ENCODE data around the gene TBC1D22A. TPM values are rescaled to one million over a fixed set of nuclear protein-coding genes. Genes with fewer than 3 reads are reported as not detected.

TBC1D22A gene
- total and polyA plus RNA-seq, 2 experiments from 2014 or later, result 16.6 to 18.5 TPM

- Histone ChIP-seq H3K4me3 (no peak overlapping the region), H3K36me3 (peaks cover 3% of the 10 kb centered on the region), H3K27ac (peak overlapping the region; percentile 23), H3K4me1 (ENCODE audit: low read depth) (peaks cover 12% of the 10 kb centered on the region), H3K9me3 (ENCODE audit: low read depth) (no peaks in the 10 kb centered on the region), H3K27me3 (no peaks in the 10 kb centered on the region)
- DNase-seq (ENCODE audit: low read depth in 1 of 2, low spot score in 1 of 2), result no peak
- no peak for TF ChIP-seq CTCF (IDR thresholded peaks at IDR 0.05; ENCODE audit: low read depth, low read length)
Measured at GRCh38 chr22:46802608-46803027, 40.2 kb downstream of the TBC1D22A start.

GRCh38 chr22:46803031-46803880 lies 40.8 kb downstream of the TBC1D22A start:
- peak; percentile 41 to 76 for DNase-seq (ENCODE audit: low read depth in 1 of 2, low spot score in 1 of 2)
- H3K4me1 ChIP-seq (ENCODE audit: low read depth), result peaks cover 12% of the 10 kb centered on the region
- H3K27ac ChIP-seq, result peak overlapping the region; percentile 23
- H3K27me3 ChIP-seq, result no peaks in the 10 kb centered on the region
- TF ChIP-seq CTCF (IDR thresholded peaks at IDR 0.05; ENCODE audit: low read depth, low read length), result peak; percentile 91
- H3K9me3 ChIP-seq (ENCODE audit: low read depth), result no peaks in the 10 kb centered on the region
- no peak overlapping the region for H3K4me3 ChIP-seq
- H3K36me3 ChIP-seq, result peaks cover 3% of the 10 kb centered on the region

- H3K4me3 ChIP-seq, result no peak overlapping the region
- DNase-seq (ENCODE audit: low read depth in 1 of 2, low spot score in 1 of 2), result no peak
- no peaks in the 10 kb centered on the region for H3K27me3 ChIP-seq
- no peaks in the 10 kb centered on the region for H3K9me3 ChIP-seq (ENCODE audit: low read depth)
- H3K36me3 ChIP-seq, result peaks cover 3% of the 10 kb centered on the region
- H3K4me1 ChIP-seq (ENCODE audit: low read depth), result peaks cover 12% of the 10 kb centered on the region
- H3K27ac ChIP-seq, result peak overlapping the region; percentile 23
- TF ChIP-seq CTCF (IDR thresholded peaks at IDR 0.05; ENCODE audit: low read depth, low read length), result no peak
Measured at GRCh38 chr22:46803936-46804335, 41.5 kb downstream of the TBC1D22A start.

GRCh38 chr22:46806794-46807193 lies 44.3 kb downstream of the TBC1D22A start:
- no peak for TF ChIP-seq CTCF (IDR thresholded peaks at IDR 0.05; ENCODE audit: low read depth, low read length)
- Histone ChIP-seq H3K27ac (no peak overlapping the region), H3K4me1 (ENCODE audit: low read depth) (peaks cover 12% of the 10 kb centered on the region), H3K4me3 (no peak overlapping the region), H3K27me3 (no peaks in the 10 kb centered on the region), H3K36me3 (no peaks in the 10 kb centered on the region), H3K9me3 (ENCODE audit: low read depth) (no peaks in the 10 kb centered on the region)
- DNase-seq (ENCODE audit: low read depth in 1 of 2, low spot score in 1 of 2), result no peak

- Histone ChIP-seq H3K4me1 (ENCODE audit: low read depth) (peaks cover 12% of the 10 kb centered on the region), H3K27me3 (no peaks in the 10 kb centered on the region), H3K4me3 (no peak overlapping the region), H3K36me3 (no peaks in the 10 kb centered on the region), H3K9me3 (ENCODE audit: low read depth) (no peaks in the 10 kb centered on the region), H3K27ac (no peak overlapping the region)
- DNase-seq (ENCODE audit: low read depth in 1 of 2, low spot score in 1 of 2), result no peak
- TF ChIP-seq CTCF (IDR thresholded peaks at IDR 0.05; ENCODE audit: low read depth, low read length), result no peak
Measured at GRCh38 chr22:46807458-46807857, 45.0 kb downstream of the TBC1D22A start.

Data from cardiac muscle cell (in vitro differentiated cells and primary cell).